ENCODE results near the gene ATOX1.

The ATOX1 gene

DNA sequence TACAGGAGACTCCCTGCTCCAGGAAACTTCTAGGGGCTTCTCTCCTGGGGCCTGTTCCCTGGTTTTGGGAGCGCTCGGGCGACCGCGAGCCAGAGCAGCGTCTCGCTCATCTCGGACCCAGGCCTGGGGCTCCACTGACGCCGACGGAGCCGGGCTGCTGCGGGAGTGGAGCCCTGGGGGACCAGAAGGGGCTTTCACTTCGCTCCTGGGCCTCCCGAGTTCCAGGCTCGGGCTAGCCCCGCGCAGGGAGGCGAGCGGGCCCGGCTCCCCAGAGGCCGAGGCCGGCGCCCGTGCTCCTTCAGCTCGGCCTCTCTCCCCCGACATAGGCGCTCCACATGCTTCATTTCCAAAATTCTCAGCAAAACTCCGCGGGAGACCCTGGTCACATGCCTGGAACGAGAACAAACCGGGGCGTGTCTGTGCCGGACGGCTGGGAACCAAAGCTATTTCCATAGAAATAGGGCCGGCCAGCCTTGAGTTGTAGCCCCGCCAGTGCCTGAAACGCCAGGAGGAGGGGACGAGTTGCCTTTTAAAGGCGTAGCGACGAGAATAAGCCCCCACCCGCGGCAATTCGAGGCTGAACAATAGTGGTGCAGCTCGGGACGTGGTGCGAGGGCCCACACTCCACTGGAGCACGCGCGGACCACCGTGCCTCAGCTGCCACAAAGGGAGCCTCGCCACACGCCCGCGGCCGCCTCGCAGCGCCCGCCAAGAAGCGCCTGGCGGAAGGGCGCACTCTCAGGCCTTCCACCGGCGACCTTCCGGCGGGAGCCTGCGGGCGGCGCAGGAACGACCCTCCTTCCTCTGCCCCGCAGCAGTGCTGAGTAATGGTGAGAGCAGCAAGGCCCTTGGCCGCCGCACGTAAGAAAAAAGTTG is 12.2 kb upstream of the ATOX1 start:
- peak; percentile 65 for DNase-seq (ENCODE audit: low spot score)

GRCh38 chr5:151766975-151767374 is 8.5 kb upstream of the ATOX1 start:
- DNase-seq (ENCODE audit: low spot score): no peak

DNA sequence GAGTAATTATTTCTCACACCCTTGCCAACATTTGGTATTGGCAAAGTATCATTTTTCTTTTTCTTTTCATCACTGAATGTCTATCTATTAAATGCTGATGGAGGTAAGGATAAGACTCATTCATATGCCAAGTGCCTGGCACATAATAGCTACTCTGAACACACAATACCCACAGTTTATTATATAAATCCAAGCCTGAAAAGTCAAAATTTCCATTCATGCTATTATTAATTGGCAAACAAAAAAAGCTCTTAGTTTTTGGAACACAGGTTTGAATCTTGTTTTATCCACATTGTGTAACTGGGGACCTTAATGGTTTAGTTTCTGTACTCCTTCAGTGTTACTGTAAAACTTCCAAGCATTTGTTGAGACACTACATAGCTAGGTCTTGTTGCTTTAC is 6.4 kb upstream of the ATOX1 start:
- DNase-seq (ENCODE audit: low spot score): no peak

DNA sequence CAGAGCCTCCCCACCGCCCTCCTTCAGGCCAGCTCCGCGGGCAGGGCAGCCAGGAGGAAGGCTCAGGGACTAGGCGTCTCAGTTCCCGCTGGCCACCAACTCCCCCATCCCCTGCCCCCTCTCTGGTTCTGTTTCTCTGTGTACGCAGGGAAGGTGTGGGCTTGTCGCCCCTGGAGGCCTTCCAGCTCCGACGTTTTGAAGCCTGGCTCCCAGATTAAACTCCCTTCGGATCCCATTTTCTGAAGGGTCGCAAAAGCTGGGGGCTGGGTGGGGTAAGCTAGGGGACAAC is 346 bp downstream of the ATOX1 start:
- DNase-seq (ENCODE audit: low spot score): no peak

DNA sequence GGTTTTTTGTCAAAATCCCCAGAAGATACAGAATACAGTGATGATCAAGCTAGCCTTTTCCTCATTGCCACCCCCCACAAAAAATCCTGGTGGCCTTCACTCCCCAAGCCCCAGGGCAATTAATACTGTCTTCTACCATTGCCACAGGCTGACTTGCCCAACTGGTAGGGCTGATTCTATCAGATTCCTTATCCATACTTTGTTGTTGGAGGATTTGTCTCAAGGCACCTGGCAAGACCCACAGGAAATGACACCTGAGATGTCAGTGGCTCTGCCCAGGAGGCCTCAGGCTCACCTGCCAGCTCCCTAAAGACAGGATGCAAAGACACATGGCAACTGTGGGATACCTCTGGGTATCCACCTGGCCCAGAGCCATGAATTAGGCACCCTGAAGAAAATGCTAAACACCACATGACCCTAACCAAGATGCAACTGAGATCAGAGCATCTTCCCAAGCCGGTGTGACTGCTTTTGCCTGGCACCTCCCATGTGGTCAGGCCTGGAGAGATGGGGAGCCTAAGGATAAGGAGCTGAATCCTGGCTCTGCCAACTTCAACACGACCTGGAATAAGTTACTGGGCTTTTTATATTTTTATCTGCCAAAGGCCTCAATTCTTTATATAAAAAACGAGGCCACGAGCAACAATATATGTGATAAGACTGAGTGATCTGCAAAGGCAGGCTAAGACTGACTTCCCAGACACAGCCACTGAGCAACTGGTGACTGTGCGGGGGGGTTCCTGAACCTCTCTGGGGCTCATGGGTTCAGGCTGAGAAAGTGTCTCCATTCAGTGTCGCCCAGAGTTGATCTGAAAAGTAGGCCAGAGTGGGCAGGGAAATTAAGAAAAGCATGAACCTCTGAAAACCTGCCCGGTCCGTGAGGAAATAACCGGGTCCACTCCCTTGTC is 944 bp downstream of the ATOX1 start:
- DNase-seq (ENCODE audit: low spot score): peak; percentile 61

- DNase-seq (ENCODE audit: low spot score): no peak
Measured at GRCh38 chr5:151755383-151755782, 3.0 kb downstream of the ATOX1 start.

- no peak for DNase-seq (ENCODE audit: low spot score)
Measured at GRCh38 chr5:151751593-151751992, 6.8 kb downstream of the ATOX1 start.

- DNase-seq (ENCODE audit: low spot score): no peak
Measured at GRCh38 chr5:151751091-151751490, 7.3 kb downstream of the ATOX1 start.

GRCh38 chr5:151750121-151750520 is 8.3 kb downstream of the ATOX1 start:
- no peak for DNase-seq (ENCODE audit: low spot score)

DNA sequence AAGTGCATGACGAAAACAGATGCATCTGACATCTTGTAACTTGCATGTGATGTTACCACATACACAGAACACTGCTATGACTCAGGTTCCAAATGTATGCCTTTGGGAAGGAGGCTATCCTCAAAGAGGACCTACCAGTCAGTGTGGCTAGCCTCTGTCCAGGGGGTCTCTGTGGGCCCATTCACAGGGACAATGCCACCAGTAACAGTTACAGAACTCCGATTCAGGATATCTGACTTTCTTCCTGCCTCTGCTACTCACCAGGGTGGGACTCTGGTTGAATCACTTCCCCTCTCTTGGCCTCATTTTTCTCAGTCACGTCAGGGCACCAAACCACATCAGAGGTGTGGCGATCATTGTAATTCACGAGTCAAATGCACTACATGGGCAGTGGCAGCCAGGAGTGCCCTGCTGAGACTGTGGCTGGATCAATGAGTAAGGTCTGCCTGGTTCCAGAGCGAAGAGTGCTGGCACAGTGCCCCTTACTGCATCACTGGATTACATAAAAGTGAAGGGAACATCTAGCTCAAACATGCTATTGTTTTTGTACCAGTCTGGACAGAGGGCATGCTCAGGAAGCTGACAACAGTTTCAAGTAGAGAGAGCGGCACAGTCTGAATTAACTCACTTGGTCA is 13.2 kb downstream of the ATOX1 start:
- DNase-seq (ENCODE audit: low spot score): peak; percentile 70

- DNase-seq (ENCODE audit: low spot score): no peak
Measured at GRCh38 chr5:151743530-151743929, 14.9 kb downstream of the ATOX1 start.

DNA sequence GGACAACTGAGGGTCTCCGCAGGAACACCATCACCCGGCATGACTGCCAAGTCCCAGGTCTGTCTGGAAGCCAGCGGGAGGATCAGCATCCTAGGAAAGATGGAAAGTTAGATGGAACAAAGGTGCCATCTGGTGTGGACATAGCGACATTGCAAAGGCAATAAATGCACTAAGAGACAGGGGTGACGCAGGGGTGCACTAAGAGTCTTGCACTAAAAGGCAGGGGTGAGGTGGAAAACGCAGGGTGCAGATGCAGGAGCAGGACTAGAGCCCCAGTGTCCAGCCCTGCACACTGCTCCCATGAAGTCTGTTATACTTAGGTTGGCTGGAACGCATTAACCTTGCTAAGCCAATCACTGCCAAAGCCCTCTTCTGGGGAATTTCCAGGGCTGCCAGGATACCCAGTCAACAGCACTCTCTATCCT is 15.5 kb downstream of the ATOX1 start:
- DNase-seq (ENCODE audit: low spot score): peak; percentile 58

GRCh38 chr5:151741678-151742423 is 16.6 kb downstream of the ATOX1 start:
- DNase-seq (ENCODE audit: low spot score): peak; percentile 87

GRCh38 chr5:151740958-151741373 is 17.5 kb downstream of the ATOX1 start:
- peak; percentile 61 for DNase-seq (ENCODE audit: low spot score)

GRCh38 chr5:151740336-151740942 is 18.0 kb downstream of the ATOX1 start:
- DNase-seq (ENCODE audit: low spot score): peak; percentile 74

GRCh38 chr5:151739939-151740335 is 18.5 kb downstream of the ATOX1 start:
- no peak for DNase-seq (ENCODE audit: low spot score)

GRCh38 chr5:151739395-151739794 is 19.0 kb downstream of the ATOX1 start:
- DNase-seq (ENCODE audit: low spot score): no peak

DNA sequence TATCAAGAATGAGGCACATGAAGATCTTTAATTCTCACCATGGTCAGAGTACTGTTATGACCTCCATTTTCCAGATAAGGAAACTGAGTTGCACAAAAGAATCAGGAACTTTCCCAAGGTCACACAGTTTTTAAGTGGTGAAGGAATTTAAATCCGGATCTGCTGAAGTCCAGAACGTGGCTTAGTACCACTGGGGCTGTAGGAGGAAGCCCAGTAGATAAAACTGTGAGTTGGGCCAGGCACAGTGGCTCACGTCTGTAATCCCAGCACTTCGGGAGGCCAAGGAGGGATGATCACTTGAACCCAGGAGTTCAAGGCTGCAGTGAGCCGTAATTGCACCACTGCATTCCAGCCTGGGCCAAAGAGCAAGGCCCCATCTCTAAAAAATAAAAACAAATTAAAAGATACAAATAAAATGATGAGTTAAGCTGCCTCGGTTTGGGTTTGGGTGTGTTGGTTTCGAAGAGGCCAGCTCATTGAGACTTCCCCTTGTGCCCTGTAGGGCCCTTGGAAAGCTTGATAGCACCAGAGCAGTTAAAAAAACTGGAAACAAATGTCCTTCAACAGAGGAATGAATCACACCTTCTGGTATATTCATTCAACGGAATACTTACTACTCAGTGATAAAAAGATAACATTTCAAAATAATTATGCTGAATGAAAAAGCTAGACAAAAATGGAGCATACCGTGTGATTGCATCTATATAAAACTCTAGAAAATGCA is 20.1 kb downstream of the ATOX1 start:
- no peak for DNase-seq (ENCODE audit: low spot score)

GRCh38 chr5:151737431-151737830 is 21.0 kb downstream of the ATOX1 start:
- DNase-seq (ENCODE audit: low spot score): no peak

GRCh38 chr5:151735646-151736045 is 22.8 kb downstream of the ATOX1 start:
- no peak for DNase-seq (ENCODE audit: low spot score)

- no peak for DNase-seq (ENCODE audit: low spot score)
Measured at GRCh38 chr5:151734064-151734408, 24.4 kb downstream of the ATOX1 start.

All from RKO (cell line).